AG04449 (cell line): ENCODE data around the gene RCL1.

Experiments used
- CTCF ChIA-PET: fragments of 350-600 bp; formaldehyde crosslinking; extraction: SDS; loops from one replicate; lab custom pipeline; 2021; ENCODE audit warnings: antibody characterized with exemption; lab: Yijun Ruan, JAX
- POLR2A ChIA-PET: fragments of 400-600, 350-600 bp; formaldehyde crosslinking; extraction: SDS; loops from one replicate; lab custom pipeline; 2020; ENCODE audit warnings: antibody characterized with exemption, inconsistent platforms; lab: Yijun Ruan, JAX
- DNase-seq: peaks from one replicate; pipeline ENCODE4 v3.0.0-alpha.2; 2010; ENCODE audit warnings: low read depth, low spot score
- H3K4me3 ChIP-seq: 2 replicates; pipeline ENCODE4 v1.5.1; 2011; ENCODE audit warnings: low read depth, mild to moderate bottlenecking, control low read depth, low read length
- TF ChIP-seq, protein P1 (sequence below): IDR thresholded peaks from one replicate; pipeline ENCODE4 v1.5.1; 2011; ENCODE audit warnings: mild to moderate bottlenecking, moderate library complexity, low read length, control low read depth, inconsistent platforms; ENCODE audit not compliant: insufficient read depth; ENCODE audit errors: missing control alignments

RCL1 gene

DNA sequence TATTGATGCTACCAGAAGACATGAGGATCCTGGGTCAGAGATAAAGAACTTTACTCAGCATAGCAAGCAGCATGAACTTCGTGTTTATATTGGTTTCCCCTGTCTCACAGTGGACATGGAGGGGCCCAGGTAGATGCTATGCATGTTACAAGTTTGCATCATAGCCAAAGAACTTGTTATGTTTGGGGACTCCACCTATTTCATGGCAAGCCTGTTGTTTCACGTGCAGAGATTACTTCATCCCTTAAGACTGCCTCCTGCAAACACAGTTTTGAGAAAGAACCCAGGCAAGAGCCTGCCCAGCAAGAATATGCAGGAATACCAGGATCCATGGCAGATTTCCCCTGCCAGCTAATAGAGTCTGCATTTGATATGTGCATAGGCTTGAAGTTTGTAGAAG, 68.4 kb downstream of the RCL1 start:
- ChIA-PET CTCF (interaction anchor here (0.9 to 1.2 kb wide), 4 partner anchors 9 to 64 kb away, joined by 3 to 4 read pairs (median 3); no protein-coding TSS in a partner anchor), POLR2A (no interaction called here)
- no peak for DNase-seq
- TF ChIP-seq, protein P1, sequence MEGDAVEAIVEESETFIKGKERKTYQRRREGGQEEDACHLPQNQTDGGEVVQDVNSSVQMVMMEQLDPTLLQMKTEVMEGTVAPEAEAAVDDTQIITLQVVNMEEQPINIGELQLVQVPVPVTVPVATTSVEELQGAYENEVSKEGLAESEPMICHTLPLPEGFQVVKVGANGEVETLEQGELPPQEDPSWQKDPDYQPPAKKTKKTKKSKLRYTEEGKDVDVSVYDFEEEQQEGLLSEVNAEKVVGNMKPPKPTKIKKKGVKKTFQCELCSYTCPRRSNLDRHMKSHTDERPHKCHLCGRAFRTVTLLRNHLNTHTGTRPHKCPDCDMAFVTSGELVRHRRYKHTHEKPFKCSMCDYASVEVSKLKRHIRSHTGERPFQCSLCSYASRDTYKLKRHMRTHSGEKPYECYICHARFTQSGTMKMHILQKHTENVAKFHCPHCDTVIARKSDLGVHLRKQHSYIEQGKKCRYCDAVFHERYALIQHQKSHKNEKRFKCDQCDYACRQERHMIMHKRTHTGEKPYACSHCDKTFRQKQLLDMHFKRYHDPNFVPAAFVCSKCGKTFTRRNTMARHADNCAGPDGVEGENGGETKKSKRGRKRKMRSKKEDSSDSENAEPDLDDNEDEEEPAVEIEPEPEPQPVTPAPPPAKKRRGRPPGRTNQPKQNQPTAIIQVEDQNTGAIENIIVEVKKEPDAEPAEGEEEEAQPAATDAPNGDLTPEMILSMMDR = no peak
- no peak overlapping the region for H3K4me3 ChIP-seq

DNA sequence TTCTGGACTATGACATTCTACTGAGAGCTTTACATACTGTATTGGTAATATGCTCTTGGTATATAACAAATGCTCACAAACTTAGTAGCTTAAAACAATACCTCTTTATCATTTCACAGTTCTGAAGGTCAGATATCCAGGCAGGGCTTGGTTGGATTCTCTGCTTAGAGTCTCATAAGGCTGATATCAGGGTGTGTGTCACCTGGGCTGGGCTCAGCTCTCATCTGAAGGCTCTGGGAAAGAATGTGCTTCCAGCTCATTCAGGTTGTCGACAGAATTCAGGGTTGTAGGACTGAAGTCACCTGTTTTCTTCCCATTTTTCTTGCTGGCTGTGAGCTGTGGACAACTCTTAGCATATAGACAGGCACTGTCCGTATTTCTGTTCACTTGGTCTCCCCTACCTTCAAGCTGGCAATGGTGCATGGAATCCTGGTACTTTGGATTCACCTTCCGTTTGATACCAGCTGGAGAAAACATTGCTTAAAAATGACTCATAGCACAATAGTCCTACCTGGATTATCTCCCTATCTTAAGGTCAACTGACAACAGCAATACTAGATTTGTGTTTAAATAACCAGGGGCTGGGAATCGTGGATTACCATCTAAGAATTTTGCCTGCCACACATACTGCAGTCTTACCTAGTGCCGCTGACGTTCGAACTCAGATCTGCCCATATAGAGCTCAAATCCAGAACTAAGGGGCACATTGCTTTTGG, 69.2 kb downstream of the RCL1 start:
- ChIA-PET POLR2A (no interaction called here), CTCF (interaction anchor here (0.9 to 1.2 kb wide), 4 partner anchors 8 to 65 kb away, joined by 3 to 4 read pairs (median 3); no protein-coding TSS in a partner anchor)

DNA sequence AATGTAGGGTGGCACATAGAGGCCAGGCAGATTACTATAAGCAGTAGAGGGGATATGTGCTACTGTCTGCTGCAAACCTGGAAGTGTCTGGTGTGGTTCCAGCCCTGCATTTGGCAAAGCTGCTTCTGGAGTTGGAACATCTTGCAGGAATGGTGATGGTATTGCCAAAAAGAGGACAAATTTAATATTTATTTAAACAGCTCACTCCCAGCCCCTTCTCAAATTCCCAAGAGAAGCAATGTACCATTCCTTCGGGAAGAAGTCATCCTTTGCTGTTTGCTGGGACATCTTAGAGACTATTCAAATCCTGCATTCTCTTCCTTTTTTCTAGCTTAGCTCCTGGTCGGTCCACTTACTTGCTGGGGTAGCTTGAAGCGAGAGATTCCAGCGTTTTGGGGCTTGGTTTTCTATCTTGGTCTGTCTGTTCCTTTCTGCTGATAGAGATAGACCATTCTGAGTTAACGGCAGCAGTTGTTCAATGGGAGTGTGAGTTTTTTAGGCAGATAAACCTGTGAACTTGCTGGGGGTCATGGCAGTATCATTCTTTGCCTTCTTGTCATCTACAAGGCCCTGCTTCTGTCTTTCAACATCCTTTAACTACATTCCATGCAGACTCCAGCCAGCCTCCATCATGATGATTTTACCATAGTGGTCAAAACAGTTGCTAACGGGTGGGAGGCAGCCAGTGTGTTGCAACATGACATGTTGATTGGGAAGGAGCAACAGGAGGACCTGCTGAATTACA, 69.9 kb downstream of the RCL1 start:
- TF ChIP-seq, protein P1 = no peak
- ChIA-PET CTCF (interaction anchor here (1.2 kb wide), 1 partner anchor 12 kb away, joined by 3 read pairs; no protein-coding TSS in a partner anchor), POLR2A (no interaction called here)
- no peak overlapping the region for H3K4me3 ChIP-seq
- no peak for DNase-seq

More for the DNA sequence above, 69.2 kb downstream of the RCL1 start:
- TF ChIP-seq, protein P1 = no peak
- H3K4me3 ChIP-seq = no peak overlapping the region
- DNase-seq = no peak

DNA sequence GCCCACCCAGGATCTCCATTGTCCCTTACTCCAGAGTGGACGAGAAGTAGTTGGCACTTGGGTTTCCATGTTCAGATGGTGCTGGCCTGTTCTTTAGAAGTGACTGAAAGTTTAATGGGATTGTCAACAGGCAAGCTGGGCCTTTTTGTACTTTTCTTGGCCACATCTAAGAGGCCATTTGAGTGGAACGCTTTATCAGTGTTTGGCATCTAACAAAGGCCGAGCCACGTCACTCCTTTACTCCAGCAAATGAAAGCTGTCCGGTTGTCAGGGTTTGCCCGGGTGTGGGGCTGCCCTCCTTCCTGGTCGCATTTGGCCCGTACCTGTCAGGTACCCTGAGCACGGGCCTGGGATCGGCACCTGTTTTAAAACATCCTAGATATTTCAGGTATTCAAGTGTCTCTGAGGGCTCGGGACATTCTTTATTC, 71.5 kb downstream of the RCL1 start:
- ChIA-PET CTCF (no interaction called here), POLR2A (no interaction called here)
- H3K4me3 ChIP-seq = no peak overlapping the region
- no peak for DNase-seq
- TF ChIP-seq, protein P1 = no peak

DNA sequence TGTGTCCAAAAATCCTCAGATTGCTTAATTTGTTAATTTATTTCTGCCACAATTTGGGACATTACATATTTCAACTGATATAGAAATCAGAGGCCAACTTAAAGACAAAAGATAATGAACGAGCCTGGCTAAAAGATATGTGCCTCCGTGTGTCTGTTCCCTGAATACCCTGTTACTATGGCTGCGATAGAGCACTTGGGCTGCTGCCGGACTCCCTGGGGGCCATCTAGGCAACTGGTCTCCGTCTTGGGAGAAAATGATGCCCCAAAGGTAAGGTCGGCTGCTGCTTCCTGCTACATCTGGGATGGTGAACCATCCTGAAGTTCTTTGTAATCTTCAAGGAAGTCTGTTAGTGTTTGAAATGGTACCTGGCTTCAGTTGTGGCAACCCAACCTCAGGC, 72.0 kb downstream of the RCL1 start:
- POLR2A ChIA-PET = no interaction called here
- DNase-seq = no peak
- H3K4me3 ChIP-seq = no peak overlapping the region
- CTCF ChIA-PET = no interaction called here
- TF ChIP-seq, protein P1 = no peak

DNA sequence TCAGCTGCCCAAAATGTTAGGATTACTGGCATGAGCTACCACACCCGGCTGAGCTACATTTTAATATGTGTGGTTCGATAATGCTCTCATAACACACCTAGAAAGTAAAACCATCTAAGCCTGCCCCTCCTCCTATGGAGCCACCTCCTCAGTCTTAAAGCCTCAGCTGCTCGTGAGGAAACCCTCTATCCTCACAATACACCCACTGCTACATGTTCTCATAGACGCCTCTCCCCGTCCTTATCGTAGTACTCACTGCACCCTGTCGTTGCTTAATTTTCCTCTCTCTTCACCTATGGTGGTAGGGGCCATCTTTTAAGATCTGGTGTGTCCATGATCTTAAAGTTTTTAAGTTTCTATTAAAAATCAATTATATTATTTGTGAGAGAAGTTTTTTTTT, 72.9 kb downstream of the RCL1 start:
- TF ChIP-seq, protein P1 = no peak

More for the DNA sequence above, 72.9 kb downstream of the RCL1 start:
- ChIA-PET POLR2A (no interaction called here), CTCF (no interaction called here)
- DNase-seq = no peak
- no peak overlapping the region for H3K4me3 ChIP-seq
